ENCODE results near the gene STYXL2.
A peak's percentile ranks its signal among the peaks of the same experiment; 100 is the strongest.

Gene STYXL2

DNA sequence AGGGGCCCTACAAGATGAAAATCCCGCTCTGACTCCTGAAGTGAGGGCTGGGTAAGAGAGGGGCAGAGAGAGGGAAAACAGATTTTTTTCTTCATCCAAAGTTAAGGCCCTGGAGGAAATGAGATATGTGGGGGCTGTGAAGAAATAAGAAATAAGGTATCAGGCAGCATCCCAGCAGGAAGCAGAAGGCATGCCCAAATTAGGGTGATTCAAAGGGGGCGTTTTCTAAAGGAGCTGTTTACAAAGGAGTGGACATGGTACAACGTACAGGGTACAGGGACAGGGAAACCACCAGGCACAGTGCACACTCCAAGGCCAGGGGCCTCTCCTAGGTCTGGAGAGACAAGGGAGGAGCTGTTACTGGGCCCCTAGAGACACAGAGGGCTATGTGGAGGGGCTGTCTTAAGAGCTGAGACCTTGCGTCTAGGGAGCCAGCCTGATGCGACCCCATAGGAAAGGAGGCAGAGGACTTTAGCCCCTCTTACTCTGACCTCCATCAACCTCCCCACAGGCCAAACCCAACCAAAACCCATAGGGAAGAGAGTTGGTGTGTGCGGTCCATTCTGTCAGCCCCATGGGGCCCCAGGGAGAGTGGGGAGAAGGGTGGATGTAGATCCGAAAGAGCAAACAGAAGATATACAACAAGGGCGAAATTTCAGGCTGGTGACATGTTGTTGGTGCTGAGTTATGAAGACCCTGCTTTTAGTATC, 38.6 kb downstream of the STYXL2 start:
- peaks cover 0 to 25% (median 15%) of the 10 kb centered on the region in 10 experiments; a peak in 16 of 20 replicates for H3K4me1 ChIP-seq
- no peak overlapping the region for H3K27ac ChIP-seq
- no peaks in the 10 kb centered on the region for H4K20me1 ChIP-seq
- no peaks in the 10 kb centered on the region for H3K27me3 ChIP-seq
- no peaks in the 10 kb centered on the region for H3K36me3 ChIP-seq
- no peaks in the 10 kb centered on the region for H3K9me3 ChIP-seq (replicated peaks in 1 of 11)
- TF ChIP-seq Cebpa-rat (IDR thresholded peaks at IDR 0.05): no peak
- no peak overlapping the region for H3K9ac ChIP-seq
- no peak overlapping the region for H3K4me2 ChIP-seq
- H3K4me3 ChIP-seq: no peak overlapping the region

DNA sequence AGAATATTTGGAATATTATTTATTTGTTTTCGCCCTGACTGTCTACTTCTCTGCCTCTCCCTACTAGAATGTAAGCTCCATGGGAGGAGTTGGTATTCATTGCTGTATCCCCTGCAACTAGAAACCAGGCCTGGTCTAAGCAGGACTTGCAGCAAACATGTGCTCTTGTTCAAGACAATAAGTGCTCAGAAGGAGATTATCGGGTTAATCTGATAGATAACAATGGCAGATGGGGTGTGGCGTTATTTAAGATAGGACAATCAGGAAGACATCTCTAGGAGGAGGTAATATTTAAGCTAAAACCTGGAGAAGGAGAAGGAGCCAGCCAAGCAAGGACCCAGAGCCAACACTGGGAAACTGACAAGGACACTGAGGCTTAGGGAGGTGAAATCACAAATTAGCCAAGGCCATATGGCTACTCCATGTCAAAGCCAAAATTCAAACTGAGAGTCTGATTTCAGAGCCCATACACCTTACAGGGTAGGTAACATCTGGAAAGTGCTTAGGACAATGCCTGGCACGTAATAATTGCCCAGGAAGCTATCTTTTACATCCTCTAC, 41.5 kb downstream of the STYXL2 start:
- Histone ChIP-seq H3K9ac (no peak overlapping the region), H4K20me1 (no peaks in the 10 kb centered on the region), H3K27ac (no peak overlapping the region), H3K4me3 (no peak overlapping the region), H3K4me1 (peaks cover 0 to 27% (median 16%) of the 10 kb centered on the region in 10 experiments; a peak in 16 of 20 replicates), H3K4me2 (no peak overlapping the region), H3K36me3 (no peaks in the 10 kb centered on the region), H3K9me3 (replicated peaks in 1 of 11) (no peaks in the 10 kb centered on the region), H3K27me3 (no peaks in the 10 kb centered on the region)
- no peak for TF ChIP-seq Cebpa-rat (IDR thresholded peaks at IDR 0.05)

- H3K27me3 ChIP-seq: no peaks in the 10 kb centered on the region
- H3K9me3 ChIP-seq (replicated peaks in 1 of 11): no peaks in the 10 kb centered on the region
- H3K4me3 ChIP-seq: no peak overlapping the region
- H3K36me3 ChIP-seq: no peaks in the 10 kb centered on the region
- no peaks in the 10 kb centered on the region for H4K20me1 ChIP-seq
- no peak overlapping the region for H3K27ac ChIP-seq
- H3K4me2 ChIP-seq: peak overlapping the region in 8 of 11 experiments; percentile 6 to 60 (median 44); a peak in 13 of 22 replicates
- TF ChIP-seq Cebpa-rat (IDR thresholded peaks at IDR 0.05): no peak
- H3K9ac ChIP-seq: no peak overlapping the region
- peaks cover 0 to 21% (median 16%) of the 10 kb centered on the region in 10 experiments; a peak in 16 of 20 replicates for H3K4me1 ChIP-seq
Observed at GRCh38 chr1:167136191-167136614, 42.3 kb downstream of the STYXL2 start.

DNA sequence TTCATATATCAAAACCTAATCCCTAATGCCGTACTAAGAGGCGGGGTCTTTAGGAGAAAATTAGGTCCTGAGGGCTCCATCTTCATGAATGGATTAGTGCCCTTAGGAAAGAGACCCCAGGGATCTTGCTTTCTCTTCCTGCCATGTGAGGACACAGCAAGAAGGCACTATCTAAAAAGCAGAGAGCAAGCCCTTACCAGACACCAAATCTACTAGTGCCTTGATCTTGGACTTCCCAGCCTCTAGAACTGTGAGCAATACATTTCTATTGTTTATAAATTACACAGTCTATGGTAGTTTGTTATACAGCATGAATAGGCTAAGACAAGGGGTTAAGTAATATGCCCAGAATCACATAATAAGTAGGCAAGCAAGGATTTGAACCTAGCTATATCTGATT, 42.9 kb downstream of the STYXL2 start:
- Histone ChIP-seq H3K4me1 (peaks cover 0 to 18% (median 16%) of the 10 kb centered on the region in 10 experiments; a peak in 16 of 20 replicates), H3K27ac (no peak overlapping the region), H3K9ac (no peak overlapping the region), H3K9me3 (replicated peaks in 1 of 11) (no peaks in the 10 kb centered on the region), H3K27me3 (no peaks in the 10 kb centered on the region), H3K36me3 (no peaks in the 10 kb centered on the region), H3K4me3 (no peak overlapping the region), H4K20me1 (no peaks in the 10 kb centered on the region), H3K4me2 (peak overlapping the region in 8 of 11 experiments; percentile 18 to 60 (median 44); a peak in 15 of 22 replicates)
- TF ChIP-seq Cebpa-rat (IDR thresholded peaks at IDR 0.05): no peak

GRCh38 chr1:167137332-167137781, 43.5 kb downstream of the STYXL2 start:
- Histone ChIP-seq H3K4me2 (peak overlapping the region in 8 of 11 experiments; percentile 18 to 60 (median 44); a peak in 16 of 22 replicates), H4K20me1 (no peaks in the 10 kb centered on the region), H3K4me1 (peaks cover 0 to 18% (median 16%) of the 10 kb centered on the region in 10 experiments; a peak in 16 of 20 replicates), H3K9ac (no peak overlapping the region), H3K36me3 (no peaks in the 10 kb centered on the region), H3K9me3 (replicated peaks in 1 of 11) (0 out of 22 replicates have a peak, but pooled peaks cover 0 to under 1% (median 0%) of the 10 kb centered on the region in 11 experiments), H3K27ac (no peak overlapping the region), H3K27me3 (no peaks in the 10 kb centered on the region), H3K4me3 (no peak overlapping the region)
- no peak for TF ChIP-seq Cebpa-rat (IDR thresholded peaks at IDR 0.05)

DNA sequence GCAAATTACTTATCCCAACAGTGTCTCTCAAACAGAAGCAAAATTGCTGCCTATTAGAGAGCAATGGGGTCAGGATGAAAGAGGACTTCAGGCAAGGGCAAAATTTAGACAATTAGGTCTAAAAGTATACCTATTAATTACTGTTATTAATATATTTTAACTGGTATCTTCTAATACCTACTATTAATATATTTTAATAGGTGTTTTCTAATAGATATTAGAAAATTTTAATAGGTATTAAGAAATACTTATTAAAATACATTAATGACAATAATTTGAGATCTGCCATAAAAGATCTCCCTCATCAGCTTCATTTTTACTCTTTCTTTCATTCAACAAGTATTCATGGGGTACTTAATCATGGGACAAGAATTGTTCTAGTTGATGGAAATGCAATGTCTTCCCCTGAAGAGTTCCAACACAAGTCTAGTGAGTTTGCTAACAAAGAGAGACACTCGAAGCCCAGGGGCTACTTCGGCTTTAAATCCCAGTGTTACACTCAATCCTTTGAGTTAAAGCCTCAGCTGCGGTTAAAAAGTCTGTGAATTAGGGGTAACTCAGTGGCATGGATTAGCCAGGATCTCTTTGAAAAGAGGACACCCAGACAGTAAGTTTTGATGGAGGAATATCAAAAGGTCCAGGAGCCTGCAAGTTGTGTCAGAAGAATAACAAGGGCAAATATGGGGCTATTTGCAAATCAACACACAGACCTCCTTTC, 44.1 kb downstream of the STYXL2 start:
- Histone ChIP-seq H3K9me3 (replicated peaks in 1 of 11) (peaks cover 0 to 6% (median 4%) of the 10 kb centered on the region in 11 experiments; a peak in 9 of 22 replicates), H3K4me1 (peaks cover 0 to 18% (median 16%) of the 10 kb centered on the region in 10 experiments; a peak in 16 of 20 replicates), H3K36me3 (no peaks in the 10 kb centered on the region), H3K9ac (no peak overlapping the region), H3K4me3 (no peak overlapping the region), H3K4me2 (peak overlapping the region in 7 of 11 experiments; percentile 18 to 60 (median 44); a peak in 12 of 22 replicates), H3K27me3 (no peaks in the 10 kb centered on the region), H3K27ac (no peak overlapping the region), H4K20me1 (no peaks in the 10 kb centered on the region)
- TF ChIP-seq Cebpa-rat (IDR thresholded peaks at IDR 0.05): no peak

DNA sequence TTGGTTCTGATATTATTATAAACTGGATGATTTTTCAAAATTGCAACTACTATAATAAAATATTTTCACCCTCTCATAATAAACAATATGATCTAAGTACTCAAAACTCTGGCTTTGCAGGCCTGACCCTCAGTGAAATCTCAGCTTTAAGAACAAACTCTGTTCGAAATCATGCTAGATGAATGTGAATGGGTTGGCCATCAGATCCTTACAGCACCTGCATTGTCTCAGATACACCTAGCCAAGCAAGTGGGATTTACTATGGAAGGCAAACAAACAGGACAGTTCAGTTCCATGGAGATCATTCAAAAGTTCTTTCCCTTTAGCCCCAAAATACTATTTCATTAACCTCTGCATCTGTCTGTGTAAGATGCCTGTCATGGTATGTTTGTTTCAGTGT, 44.8 kb downstream of the STYXL2 start:
- Histone ChIP-seq H3K27me3 (no peaks in the 10 kb centered on the region), H4K20me1 (no peaks in the 10 kb centered on the region), H3K27ac (no peak overlapping the region), H3K36me3 (no peaks in the 10 kb centered on the region), H3K4me1 (peaks cover 0 to 18% (median 16%) of the 10 kb centered on the region in 10 experiments; a peak in 16 of 20 replicates), H3K4me2 (no peak overlapping the region), H3K9me3 (replicated peaks in 1 of 11) (peaks cover under 1 to 13% (median 9%) of the 10 kb centered on the region in 11 experiments; a peak in 16 of 22 replicates), H3K9ac (no peak overlapping the region), H3K4me3 (no peak overlapping the region)
- no peak for TF ChIP-seq Cebpa-rat (IDR thresholded peaks at IDR 0.05)

- Histone ChIP-seq H3K9ac (no peak overlapping the region), H3K36me3 (no peaks in the 10 kb centered on the region), H3K4me2 (no peak overlapping the region), H3K4me1 (peaks cover 0 to 7% (median 6%) of the 10 kb centered on the region in 10 experiments; a peak in 14 of 20 replicates), H3K27ac (no peak overlapping the region), H4K20me1 (no peaks in the 10 kb centered on the region), H3K27me3 (no peaks in the 10 kb centered on the region), H3K4me3 (no peak overlapping the region), H3K9me3 (replicated peaks in 1 of 11) (peaks cover 5 to 21% (median 16%) of the 10 kb centered on the region in 11 experiments; a peak in 20 of 22 replicates)
- TF ChIP-seq Cebpa-rat (IDR thresholded peaks at IDR 0.05): no peak
Observed at GRCh38 chr1:167141963-167142362, 48.1 kb downstream of the STYXL2 start.

Measured in BLaER1 treated with 17β-estradiol and CSF1 and Interleukin-3, amounts not matched to agents 10 nM and 100 nM (cell line).